Bronchial epithelial cell (primary cell): ENCODE data around the gene ARHGAP6. TPM values are rescaled to one million over a fixed set of nuclear protein-coding genes. Genes with fewer than 3 reads are reported as not detected.
A peak's percentile ranks its signal among the peaks of the same experiment; 100 is the strongest.
"Not testable (repeated sequence)": the region's sequence is repeated elsewhere in the genome, so short reads cannot be mapped to it uniquely, and the experiment has no call there.

Experiments
- DNase-seq: peaks from one replicate; pipeline ENCODE4 v3.0.0-alpha.2; 2010; ENCODE audit warnings: low read depth
- FAIRE-seq: peaks from 2 replicates; lab custom pipeline; 2011; peaks lifted over from hg19 to GRCh38; lab: Jason Lieb, UNC
- H3K27me3 ChIP-seq: 2 replicates; pipeline ENCODE4 v1.5.1; 2011; ENCODE audit warnings: low read length; ENCODE audit not compliant: control insufficient read depth, insufficient read depth
- H3K36me3 ChIP-seq: 2 replicates; pipeline ENCODE4 v1.5.1; 2011; ENCODE audit warnings: low read length; ENCODE audit not compliant: control insufficient read depth, insufficient read depth
- H3K4me3 ChIP-seq: 2 replicates; pipeline ENCODE4 v1.5.1; 2011; ENCODE audit warnings: mild to moderate bottlenecking, low read depth, low read length, control low read depth
- total RNA-seq: library from RNA; depleted of rRNA; stranded (reverse); fragments of >200 nt; gene quantifications from 2 replicates; pipeline ENCODE4 v1.2.1, GENCODE V29; 2014
- TF ChIP-seq, protein P1 (sequence below): IDR thresholded peaks from 2 replicates; pipeline ENCODE4 v1.5.1; 2011; ENCODE audit warnings: mild to moderate bottlenecking, moderate library complexity, low read length, control low read depth, inconsistent platforms; ENCODE audit not compliant: insufficient read depth, severe bottlenecking

Gene ARHGAP6
- total RNA-seq, 1 donor from 2014 or later = under 0.01 TPM

DNA sequence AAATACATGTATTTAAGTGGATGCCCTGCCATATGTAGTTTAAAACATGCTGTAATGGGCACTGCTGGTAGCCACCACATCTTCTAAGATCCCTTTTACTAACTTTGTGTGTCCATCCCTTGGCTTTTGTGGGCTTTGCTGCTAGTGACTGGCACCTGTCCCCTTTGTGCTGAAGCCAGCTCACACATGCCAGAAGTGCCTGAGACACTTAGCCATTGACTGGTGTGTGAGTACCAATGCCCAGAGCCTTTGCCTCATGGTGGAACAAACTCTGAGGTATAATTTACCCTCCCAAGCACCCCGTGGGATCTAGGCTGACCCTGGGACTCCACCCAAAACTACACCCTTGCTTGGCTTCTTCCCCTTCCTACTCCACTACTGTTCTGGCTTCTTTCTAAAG, 33.0 kb downstream of the ARHGAP6 start:
- Histone ChIP-seq H3K4me3 (no peak overlapping the region), H3K27me3 (no peaks in the 10 kb centered on the region), H3K36me3 (no peaks in the 10 kb centered on the region)
- FAIRE-seq (peak; percentile 18), DNase-seq (no peak)
- TF ChIP-seq, protein P1, sequence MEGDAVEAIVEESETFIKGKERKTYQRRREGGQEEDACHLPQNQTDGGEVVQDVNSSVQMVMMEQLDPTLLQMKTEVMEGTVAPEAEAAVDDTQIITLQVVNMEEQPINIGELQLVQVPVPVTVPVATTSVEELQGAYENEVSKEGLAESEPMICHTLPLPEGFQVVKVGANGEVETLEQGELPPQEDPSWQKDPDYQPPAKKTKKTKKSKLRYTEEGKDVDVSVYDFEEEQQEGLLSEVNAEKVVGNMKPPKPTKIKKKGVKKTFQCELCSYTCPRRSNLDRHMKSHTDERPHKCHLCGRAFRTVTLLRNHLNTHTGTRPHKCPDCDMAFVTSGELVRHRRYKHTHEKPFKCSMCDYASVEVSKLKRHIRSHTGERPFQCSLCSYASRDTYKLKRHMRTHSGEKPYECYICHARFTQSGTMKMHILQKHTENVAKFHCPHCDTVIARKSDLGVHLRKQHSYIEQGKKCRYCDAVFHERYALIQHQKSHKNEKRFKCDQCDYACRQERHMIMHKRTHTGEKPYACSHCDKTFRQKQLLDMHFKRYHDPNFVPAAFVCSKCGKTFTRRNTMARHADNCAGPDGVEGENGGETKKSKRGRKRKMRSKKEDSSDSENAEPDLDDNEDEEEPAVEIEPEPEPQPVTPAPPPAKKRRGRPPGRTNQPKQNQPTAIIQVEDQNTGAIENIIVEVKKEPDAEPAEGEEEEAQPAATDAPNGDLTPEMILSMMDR = no peak

DNA sequence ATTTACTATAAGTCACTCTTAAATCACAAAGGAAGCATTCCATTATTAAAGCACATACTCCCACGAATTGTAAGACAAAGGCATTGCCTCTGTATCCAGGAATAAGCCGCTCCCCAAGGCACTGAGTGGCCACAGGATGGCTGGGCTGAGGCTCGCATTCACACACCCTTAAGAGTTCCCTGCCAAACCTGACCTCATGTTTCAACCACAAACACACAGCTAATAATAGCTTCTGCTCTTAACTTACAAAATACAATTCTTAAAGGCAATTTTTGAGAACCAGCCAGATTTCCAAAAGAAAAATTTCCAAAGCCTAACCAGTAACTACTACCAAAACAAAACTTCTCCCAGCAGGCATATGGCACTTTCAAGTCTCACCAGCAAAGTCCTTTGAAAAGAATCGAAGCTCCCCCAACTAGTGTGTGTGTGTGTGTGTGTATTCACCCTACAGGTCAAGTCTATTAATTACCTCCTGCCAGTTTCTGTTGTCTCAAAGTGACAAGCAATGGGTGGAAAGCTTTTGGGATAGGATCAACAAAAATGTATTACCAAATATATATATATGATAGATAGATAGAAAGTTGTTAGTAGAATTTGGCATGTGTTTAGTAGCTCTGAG, 36.0 kb downstream of the ARHGAP6 start:
- no peak overlapping the region for H3K4me3 ChIP-seq
- DNase-seq (peak; percentile 42), FAIRE-seq (no peak)
- no peaks in the 10 kb centered on the region for H3K27me3 ChIP-seq
- TF ChIP-seq, protein P1 = no peak
- H3K36me3 ChIP-seq = no peaks in the 10 kb centered on the region

DNA sequence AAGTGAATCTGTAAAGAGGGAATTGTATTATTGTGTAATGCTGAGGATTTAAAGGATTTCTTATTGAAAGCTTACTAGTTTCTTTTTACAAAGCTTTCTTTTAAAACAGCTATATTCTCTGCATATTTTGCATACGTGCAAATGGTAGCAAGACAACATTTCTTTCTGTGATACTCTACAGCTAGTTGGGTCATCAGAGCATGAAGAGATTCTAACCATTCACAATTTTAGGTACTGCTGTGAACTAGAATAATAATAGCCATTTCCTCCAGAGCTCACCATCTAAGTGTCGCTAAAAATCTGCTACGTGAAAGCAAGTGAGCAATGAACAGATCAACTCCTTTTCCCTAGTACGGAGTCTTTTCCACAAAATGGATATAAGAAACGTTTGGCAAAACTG, 37.3 kb downstream of the ARHGAP6 start:
- H3K4me3 ChIP-seq = no peak overlapping the region
- no peak for DNase-seq
- H3K27me3 ChIP-seq = no peaks in the 10 kb centered on the region
- FAIRE-seq = no peak
- no peaks in the 10 kb centered on the region for H3K36me3 ChIP-seq
- TF ChIP-seq, protein P1 = no peak

DNA sequence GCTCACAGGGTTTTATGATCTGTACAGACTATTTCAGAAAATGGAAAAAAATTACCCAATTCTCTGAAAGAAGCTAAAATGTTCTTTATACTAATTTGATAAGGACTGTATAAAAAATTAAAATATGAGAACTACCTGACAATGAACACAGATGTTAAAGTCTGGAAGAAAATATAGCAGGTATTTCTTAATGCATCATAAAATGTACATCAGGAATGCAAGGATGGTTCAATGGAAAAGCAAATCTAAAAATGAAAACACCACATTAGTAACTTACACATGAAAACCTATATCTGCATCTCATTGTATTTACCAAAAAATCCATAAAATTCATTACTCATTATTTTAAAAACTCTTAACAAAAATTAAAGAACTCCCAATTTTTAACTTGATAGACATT, 39.4 kb downstream of the ARHGAP6 start:
- H3K4me3 ChIP-seq = no peak overlapping the region
- TF ChIP-seq, protein P1 = no peak
- H3K27me3 ChIP-seq = no peaks in the 10 kb centered on the region
- DNase-seq = no peak
- no peak for FAIRE-seq
- no peaks in the 10 kb centered on the region for H3K36me3 ChIP-seq

DNA sequence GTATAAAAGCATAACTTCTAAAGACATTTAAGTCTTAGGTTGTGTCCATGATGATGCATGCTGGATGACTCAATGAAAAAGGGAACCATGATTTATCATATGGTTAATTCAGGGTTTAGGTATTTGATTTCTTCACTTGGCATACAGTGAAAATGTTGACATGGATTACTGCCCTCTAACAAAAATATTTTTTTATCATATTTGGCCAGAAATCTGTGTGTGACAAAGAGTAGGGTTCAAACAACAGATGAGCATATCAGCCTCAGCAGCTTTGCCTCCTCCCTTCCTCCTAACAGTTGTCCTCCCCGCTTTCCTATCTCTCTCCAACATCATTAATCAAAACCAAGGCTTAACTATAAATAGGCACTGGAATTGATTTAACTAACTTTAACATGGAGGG, 46.3 kb downstream of the ARHGAP6 start:
- H3K27me3 ChIP-seq = no peaks in the 10 kb centered on the region
- H3K36me3 ChIP-seq = no peaks in the 10 kb centered on the region
- FAIRE-seq = no peak
- no peak overlapping the region for H3K4me3 ChIP-seq
- TF ChIP-seq, protein P1 = no peak
- DNase-seq = peak; percentile 58

DNA sequence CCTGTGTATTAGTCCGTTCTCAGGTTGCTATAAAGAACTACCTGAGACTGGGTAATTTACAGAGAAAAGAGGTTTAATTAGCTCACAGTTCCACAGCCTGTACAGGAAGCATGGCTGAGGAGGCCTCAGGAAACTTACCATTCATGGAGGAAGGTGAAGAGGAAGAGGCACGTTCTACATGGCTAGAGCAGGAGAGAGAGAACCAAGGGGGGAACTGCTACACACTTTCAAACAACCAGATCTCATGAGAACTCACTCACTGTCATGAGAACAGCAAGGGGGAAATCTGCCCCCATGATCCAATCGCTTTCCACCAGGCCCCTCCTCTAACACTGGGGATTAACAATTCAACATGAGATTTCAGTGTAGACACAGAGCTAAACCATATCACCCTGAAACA, 51.5 kb downstream of the ARHGAP6 start:
- not testable (repeated sequence) for H3K4me3 ChIP-seq, H3K27me3 ChIP-seq, H3K36me3 ChIP-seq, DNase-seq, FAIRE-seq
